ENCODE data around the gene FBN1. TPM values are rescaled to one million over a fixed set of nuclear protein-coding genes. Genes with fewer than 3 reads are reported as not detected.

FBN1 gene
- total RNA-seq, 1 donor from 2014 or later, result 22.1 TPM

GRCh38 chr15:48393645-48394506, 251.6 kb downstream of the FBN1 start:
- DNase-seq (ENCODE audit: low read depth, low spot score), result no peak
- Mint-ChIP-seq H3K27me3 (ENCODE audit: low read depth) (no peaks in the 10 kb centered on the region), H3K4me1 (peaks cover 7% of the 10 kb centered on the region), H3K27ac (ENCODE audit: unreplicated experiment) (no peak overlapping the region), H3K36me3 (ENCODE audit: low read depth) (no peaks in the 10 kb centered on the region), H3K9me3 (no peaks in the 10 kb centered on the region), H3K4me3 (no peak overlapping the region)
- TF ChIP-seq CTCF (conservative IDR thresholded peaks at IDR 0.05), result no peak

DNA sequence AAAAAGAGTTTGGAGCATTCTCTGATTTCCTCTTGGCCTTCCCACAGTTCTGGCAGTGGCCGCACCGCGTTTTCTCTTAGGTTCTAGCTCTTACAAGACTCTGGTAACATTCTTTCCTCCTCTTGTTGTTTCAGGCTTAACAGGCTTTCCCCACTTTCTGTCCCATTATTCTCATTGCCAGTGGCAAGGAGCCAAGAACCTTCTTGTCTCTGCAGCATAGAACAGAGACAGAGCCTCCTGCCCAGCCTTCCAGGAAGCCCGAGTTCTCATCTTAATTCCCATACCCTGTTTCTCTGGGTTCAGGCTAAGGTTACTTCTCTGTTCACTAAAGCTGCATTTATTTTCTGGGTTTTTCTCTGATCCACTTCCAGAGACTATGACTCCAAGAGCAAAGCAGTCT, 253.2 kb downstream of the FBN1 start:
- no peaks in the 10 kb centered on the region for H3K9me3 Mint-ChIP-seq
- H3K4me1 Mint-ChIP-seq, result peaks cover 7% of the 10 kb centered on the region
- no peaks in the 10 kb centered on the region for H3K27me3 Mint-ChIP-seq (ENCODE audit: low read depth)

GRCh38 chr15:48391950-48392349, 253.6 kb downstream of the FBN1 start:
- Mint-ChIP-seq H3K4me1 (peaks cover 7% of the 10 kb centered on the region), H3K27ac (ENCODE audit: unreplicated experiment) (no peak overlapping the region), H3K9me3 (no peaks in the 10 kb centered on the region), H3K36me3 (ENCODE audit: low read depth) (no peaks in the 10 kb centered on the region), H3K27me3 (ENCODE audit: low read depth) (no peaks in the 10 kb centered on the region), H3K4me3 (no peak overlapping the region)
- no peak for DNase-seq (ENCODE audit: low read depth, low spot score)
- no peak for TF ChIP-seq CTCF (conservative IDR thresholded peaks at IDR 0.05)

More for the DNA sequence above, 253.2 kb downstream of the FBN1 start:
- DNase-seq (ENCODE audit: low read depth, low spot score), result no peak
- TF ChIP-seq CTCF (conservative IDR thresholded peaks at IDR 0.05), result no peak
- H3K27ac Mint-ChIP-seq (ENCODE audit: unreplicated experiment), result no peak overlapping the region
- no peaks in the 10 kb centered on the region for H3K36me3 Mint-ChIP-seq (ENCODE audit: low read depth)
- H3K4me3 Mint-ChIP-seq, result no peak overlapping the region

DNA sequence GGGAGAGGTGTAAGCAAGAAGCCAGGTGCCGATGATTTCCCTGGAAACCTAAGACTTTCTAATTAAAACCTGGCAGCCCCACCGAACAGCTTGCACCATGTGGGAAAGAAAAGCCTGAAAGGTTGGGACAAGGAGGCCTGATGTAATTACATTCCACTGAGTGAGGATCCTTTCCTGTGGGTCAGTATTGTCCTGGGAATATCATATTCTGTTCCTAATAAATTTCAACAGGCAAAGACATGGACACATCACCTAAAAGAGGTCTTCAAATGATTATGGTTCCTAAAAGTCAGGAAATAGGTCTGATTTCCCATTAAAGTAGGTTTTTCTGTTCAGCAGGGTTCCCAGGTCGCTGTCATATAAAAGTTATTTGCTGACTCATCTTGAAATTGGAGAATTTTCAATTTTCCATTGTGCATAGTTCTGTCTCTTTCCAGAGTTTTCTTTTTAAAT, 255.8 kb downstream of the FBN1 start:
- no peak overlapping the region for H3K27ac Mint-ChIP-seq (ENCODE audit: unreplicated experiment)
- no peaks in the 10 kb centered on the region for H3K27me3 Mint-ChIP-seq (ENCODE audit: low read depth)
- no peak overlapping the region for H3K4me3 Mint-ChIP-seq
- H3K36me3 Mint-ChIP-seq (ENCODE audit: low read depth), result no peaks in the 10 kb centered on the region
- DNase-seq (ENCODE audit: low read depth, low spot score), result no peak
- no peaks in the 10 kb centered on the region for H3K9me3 Mint-ChIP-seq
- no peak for TF ChIP-seq CTCF (conservative IDR thresholded peaks at IDR 0.05)
- H3K4me1 Mint-ChIP-seq, result no peaks in the 10 kb centered on the region

- H3K9me3 Mint-ChIP-seq, result no peaks in the 10 kb centered on the region
- no peak overlapping the region for H3K4me3 Mint-ChIP-seq
- no peaks in the 10 kb centered on the region for H3K36me3 Mint-ChIP-seq (ENCODE audit: low read depth)
- H3K27me3 Mint-ChIP-seq (ENCODE audit: low read depth), result no peaks in the 10 kb centered on the region
- no peak for TF ChIP-seq CTCF (conservative IDR thresholded peaks at IDR 0.05)
- no peak overlapping the region for H3K27ac Mint-ChIP-seq (ENCODE audit: unreplicated experiment)
- no peak for DNase-seq (ENCODE audit: low read depth, low spot score)
- H3K4me1 Mint-ChIP-seq, result no peaks in the 10 kb centered on the region
Measured at GRCh38 chr15:48388910-48389309, 256.6 kb downstream of the FBN1 start.
